ENCODE data around the gene ATP2C2. TPM values are rescaled to one million over a fixed set of nuclear protein-coding genes. Genes with fewer than 3 reads are reported as not detected.
"Not testable (repeated sequence)": the region's sequence is repeated elsewhere in the genome, so short reads cannot be mapped to it uniquely, and the experiment has no call there.

ATP2C2 gene
- total and polyA plus RNA-seq, 8 donors, result 1.1 to 141 (median 4.2) TPM; not detected in 2

GRCh38 chr16:84414789-84415326 is 46.5 kb downstream of the ATP2C2 start:
- 50 to 67% (median 65%) methylated on average over 11 to 12 of the region's 12 CpGs for WGBS, 5 donors
- DNase-seq, result no peak
- H3K36me3 ChIP-seq, result no peaks in the 10 kb centered on the region
- intact Hi-C loops (cut with DNase I; ENCODE audit: low total_unique reads), result no loop called here
- H3K4me1 ChIP-seq, result no peaks in the 10 kb centered on the region
- H3K27ac ChIP-seq, result no peak overlapping the region
- no peak overlapping the region for H3K4me3 ChIP-seq
- no peaks in the 10 kb centered on the region for H3K9me3 ChIP-seq
- TF ChIP-seq CTCF (IDR thresholded peaks at IDR 0.05), result no peak
- TF ChIP-seq POLR2A (IDR thresholded peaks at IDR 0.05), result no peak
- no peak for TF ChIP-seq POLR2AphosphoS5 (IDR thresholded peaks at IDR 0.05)
- TF ChIP-seq EP300 (IDR thresholded peaks at IDR 0.05), result no peak
- H3K27me3 ChIP-seq, result no peaks in the 10 kb centered on the region

- H3K27me3 ChIP-seq, result no peaks in the 10 kb centered on the region
- DNase-seq, result no peak
- intact Hi-C loops (cut with DNase I; ENCODE audit: low total_unique reads), result no loop called here
- no peak overlapping the region for H3K27ac ChIP-seq
- 66 to 78% (median 75%) methylated on average over 14 to 20 of the region's 20 CpGs for WGBS, 5 donors
- no peaks in the 10 kb centered on the region for H3K36me3 ChIP-seq
- no peaks in the 10 kb centered on the region for H3K4me1 ChIP-seq
- no peaks in the 10 kb centered on the region for H3K9me3 ChIP-seq
- no peak overlapping the region for H3K4me3 ChIP-seq
- no peak for TF ChIP-seq CTCF (IDR thresholded peaks at IDR 0.05)
- no peak for TF ChIP-seq EP300 (IDR thresholded peaks at IDR 0.05)
- TF ChIP-seq POLR2AphosphoS5 (IDR thresholded peaks at IDR 0.05), result no peak
- no peak for TF ChIP-seq POLR2A (IDR thresholded peaks at IDR 0.05)
These were observed 48.3 kb downstream of the ATP2C2 start for GRCh38 chr16:84416407-84417321.

GRCh38 chr16:84418056-84418849 is 49.9 kb downstream of the ATP2C2 start:
- no peak for TF ChIP-seq CTCF (IDR thresholded peaks at IDR 0.05)
- TF ChIP-seq EP300 (IDR thresholded peaks at IDR 0.05), result no peak
- no peak for TF ChIP-seq POLR2AphosphoS5 (IDR thresholded peaks at IDR 0.05)
- no peak for TF ChIP-seq POLR2A (IDR thresholded peaks at IDR 0.05)
- Histone ChIP-seq H3K4me1 (no peaks in the 10 kb centered on the region), H3K36me3 (no peaks in the 10 kb centered on the region), H3K4me3 (no peak overlapping the region), H3K9me3 (no peaks in the 10 kb centered on the region), H3K27ac (no peak overlapping the region), H3K27me3 (no peaks in the 10 kb centered on the region)
- DNase-seq, result no peak
- 87 to 92% (median 89%) methylated on average over 25 of the region's 25 CpGs for WGBS, 5 donors
- intact Hi-C loops (cut with DNase I; ENCODE audit: low total_unique reads), result no loop called here

GRCh38 chr16:84419730-84420129 is 51.4 kb downstream of the ATP2C2 start:
- WGBS, 5 donors, result 88 to 93% (median 92%) methylated on average over 8 of the region's 8 CpGs
- H3K27ac ChIP-seq, result no peak overlapping the region
- intact Hi-C loops (cut with DNase I; ENCODE audit: low total_unique reads), result no loop called here

GRCh38 chr16:84420556-84420955 is 52.2 kb downstream of the ATP2C2 start:
- 74 to 87% (median 79%) methylated on average over 6 of the region's 6 CpGs for WGBS, 5 donors
- DNase-seq; H3K27ac ChIP-seq; H3K27me3 ChIP-seq; H3K4me3 ChIP-seq; H3K9me3 ChIP-seq; H3K36me3 ChIP-seq; intact Hi-C loops (cut with DNase I; ENCODE audit: low total_unique reads); H3K4me1 ChIP-seq: not testable (repeated sequence)

More at GRCh38 chr16:84419730-84420129, 51.4 kb downstream of the ATP2C2 start:
- H3K4me1 ChIP-seq, result no peaks in the 10 kb centered on the region
- H3K4me3 ChIP-seq, result no peak overlapping the region
- H3K27me3 ChIP-seq, result no peaks in the 10 kb centered on the region
- no peak for DNase-seq
- H3K9me3 ChIP-seq, result no peaks in the 10 kb centered on the region
- no peaks in the 10 kb centered on the region for H3K36me3 ChIP-seq
- no peak for TF ChIP-seq POLR2A (IDR thresholded peaks at IDR 0.05)
